ENCODE measurements around the gene STK4. TPM values are rescaled to one million over a fixed set of nuclear protein-coding genes. Genes with fewer than 3 reads are reported as not detected.
A peak's percentile ranks its signal among the peaks of the same experiment; 100 is the strongest.

Gene STK4
- total RNA-seq, 2 donors from 2014 or later, result 29.0 to 30.1 TPM

- intact Hi-C loops (cut with DNase I), result no loop called here
- DNase-seq (ENCODE audit: low spot score), result no peak
Measured at GRCh38 chr20:44948513-44948912, 17.8 kb upstream of the STK4 start.

GRCh38 chr20:44950368-44950767, 15.9 kb upstream of the STK4 start:
- intact Hi-C loops (cut with DNase I), result loop anchor here in 1 of 2 donors (2.0 kb wide), 1 partner anchor 52 kb away; no protein-coding TSS in a partner anchor

GRCh38 chr20:44952731-44953130, 13.6 kb upstream of the STK4 start:
- no peak for DNase-seq (ENCODE audit: low spot score)
- intact Hi-C loops (cut with DNase I), result no loop called here

More at GRCh38 chr20:44950368-44950767, 15.9 kb upstream of the STK4 start:
- DNase-seq (ENCODE audit: low spot score), result no peak

- intact Hi-C loops (cut with DNase I), result no loop called here
- no peak for DNase-seq (ENCODE audit: low spot score)
Measured at GRCh38 chr20:44954211-44954610, 12.1 kb upstream of the STK4 start.

GRCh38 chr20:44955270-44955669, 11.0 kb upstream of the STK4 start:
- intact Hi-C loops (cut with DNase I), result no loop called here
- DNase-seq (ENCODE audit: low spot score), result no peak

GRCh38 chr20:44956410-44956809, 9.9 kb upstream of the STK4 start:
- intact Hi-C loops (cut with DNase I), result no loop called here

GRCh38 chr20:44958276-44958675, 8.0 kb upstream of the STK4 start:
- intact Hi-C loops (cut with DNase I), result no loop called here
- DNase-seq (ENCODE audit: low spot score), result no peak

More at GRCh38 chr20:44956410-44956809, 9.9 kb upstream of the STK4 start:
- no peak for DNase-seq (ENCODE audit: low spot score)

GRCh38 chr20:44959082-44959637, 7.2 kb upstream of the STK4 start:
- DNase-seq (ENCODE audit: low spot score), result no peak
- intact Hi-C loops (cut with DNase I), result no loop called here

- intact Hi-C loops (cut with DNase I), result no loop called here
- no peak for DNase-seq (ENCODE audit: low spot score)
Measured at GRCh38 chr20:44959638-44960102, 6.6 kb upstream of the STK4 start.

GRCh38 chr20:44960103-44960852, 6.0 kb upstream of the STK4 start, which contains the start of gene TOMM34:
Gene TOMM34 (minus strand): TSS chr20:44960397. CDS start chr20:44960333, 64 bp downstream.
- intact Hi-C loops (cut with DNase I), result no loop called here
- peak; percentile 98 for DNase-seq (ENCODE audit: low spot score)

GRCh38 chr20:44961011-44961869, 5.1 kb upstream of the STK4 start:
- intact Hi-C loops (cut with DNase I), result no loop called here
- no peak for DNase-seq (ENCODE audit: low spot score)

- no peak for DNase-seq (ENCODE audit: low spot score)
Measured at GRCh38 chr20:44961870-44962267, 4.4 kb upstream of the STK4 start.

GRCh38 chr20:44962483-44962882, 3.8 kb upstream of the STK4 start:
- DNase-seq (ENCODE audit: low spot score), result no peak
- intact Hi-C loops (cut with DNase I), result no loop called here

More at GRCh38 chr20:44961870-44962267, 4.4 kb upstream of the STK4 start:
- intact Hi-C loops (cut with DNase I), result no loop called here

GRCh38 chr20:44963325-44964215, 2.7 kb upstream of the STK4 start:
- DNase-seq (ENCODE audit: low spot score), result peak; percentile 42
- intact Hi-C loops (cut with DNase I), result no loop called here

- DNase-seq (ENCODE audit: low spot score), result no peak
- intact Hi-C loops (cut with DNase I), result no loop called here
Measured at GRCh38 chr20:44965651-44966029, 672 bp upstream of the STK4 start.

- no peak for DNase-seq (ENCODE audit: low spot score)
- intact Hi-C loops (cut with DNase I), result no loop called here
Measured at GRCh38 chr20:44967207-44967807, 995 bp downstream of the STK4 start.

GRCh38 chr20:44969300-44969894, 3.1 kb downstream of the STK4 start:
- intact Hi-C loops (cut with DNase I), result no loop called here
- no peak for DNase-seq (ENCODE audit: low spot score)

- intact Hi-C loops (cut with DNase I), result no loop called here
- no peak for DNase-seq (ENCODE audit: low spot score)
Measured at GRCh38 chr20:44970243-44970757, 4.0 kb downstream of the STK4 start.
